GM18870 (cell line): Measurements from ENCODE around the gene DIAPH3.
A peak's percentile ranks its signal among the peaks of the same experiment; 100 is the strongest.

Experiments
- ATAC-seq: cut with Tn5 transposase; IDR thresholded peaks from one replicate; pipeline ENCODE4 v1.9.1; 2021; ENCODE audit warnings: moderate library complexity; ENCODE audit not compliant: unreplicated experiment

The DIAPH3 gene

GRCh38 chr13:59742467-59742866, 421.3 kb downstream of the DIAPH3 start:
- ATAC-seq: no peak

- no peak for ATAC-seq
Measured at GRCh38 chr13:59738921-59739320, 424.8 kb downstream of the DIAPH3 start.

GRCh38 chr13:59734393-59734792, 429.3 kb downstream of the DIAPH3 start:
- ATAC-seq: peak; percentile 100

GRCh38 chr13:59733744-59734143, 430.0 kb downstream of the DIAPH3 start:
- ATAC-seq: no peak

GRCh38 chr13:59730026-59730425, 433.7 kb downstream of the DIAPH3 start:
- ATAC-seq: no peak

GRCh38 chr13:59728896-59729545, 434.7 kb downstream of the DIAPH3 start:
- no peak for ATAC-seq

GRCh38 chr13:59721926-59722910, 441.5 kb downstream of the DIAPH3 start:
- no peak for ATAC-seq

- ATAC-seq: no peak
Measured at GRCh38 chr13:59715611-59716010, 448.1 kb downstream of the DIAPH3 start.

GRCh38 chr13:59710996-59711701, 452.6 kb downstream of the DIAPH3 start:
- no peak for ATAC-seq

- ATAC-seq: no peak
Measured at GRCh38 chr13:59710416-59710815, 453.3 kb downstream of the DIAPH3 start.

GRCh38 chr13:59706101-59706976, 457.4 kb downstream of the DIAPH3 start:
- peak; percentile 44 for ATAC-seq

- ATAC-seq: no peak
Measured at GRCh38 chr13:59702269-59702668, 461.5 kb downstream of the DIAPH3 start.

GRCh38 chr13:59701261-59701660, 462.5 kb downstream of the DIAPH3 start:
- ATAC-seq: no peak

GRCh38 chr13:59700281-59700680, 463.4 kb downstream of the DIAPH3 start:
- ATAC-seq: no peak

- no peak for ATAC-seq
Measured at GRCh38 chr13:59696271-59696670, 467.5 kb downstream of the DIAPH3 start.

GRCh38 chr13:59691501-59692066, 472.1 kb downstream of the DIAPH3 start:
- peak; percentile 10 for ATAC-seq

- peak; percentile 60 for ATAC-seq
Measured at GRCh38 chr13:59690857-59691500, 472.7 kb downstream of the DIAPH3 start.

GRCh38 chr13:59689057-59689456, 474.7 kb downstream of the DIAPH3 start:
- ATAC-seq: no peak

GRCh38 chr13:59686798-59687394, 476.8 kb downstream of the DIAPH3 start:
- no peak for ATAC-seq
